GM12878 (cell line): Measurements from ENCODE around the gene C1orf198. TPM values are rescaled to one million over a fixed set of nuclear protein-coding genes. Genes with fewer than 3 reads are reported as not detected.

Source experiments
- ATAC-seq: fragments of 200-7000 bp; cut with Tn5 transposase; 3 replicates; pipeline ENCODE4 v1.9.1; 2020; ENCODE audit warnings: mild to moderate bottlenecking, moderate library complexity
- BruUV-seq: library from RNA; stranded (reverse); fragments of 400-500 nt; replicated peaks from 2 replicates; lab custom pipeline; 2021; lab: Mats Ljungman, UMichigan
- CTCF ChIA-PET: fragments of 300-600 bp; sonication (Branson Sonifier 250); formaldehyde crosslinking; extraction: SDS; loops from one replicate; lab custom pipeline; 2021; ENCODE audit warnings: inconsistent platforms; lab: Yijun Ruan, JAX
- POLR2A ChIA-PET: fragments of 350-600 bp; formaldehyde crosslinking; extraction: SDS; loops from one replicate; lab custom pipeline; 2021; ENCODE audit warnings: inconsistent platforms; lab: Charles Lee
- RAD21 ChIA-PET: fragments of 300-600 bp; sonication (Branson Sonifier 250); formaldehyde crosslinking; loops from one replicate; lab custom pipeline; 2023; ENCODE audit warnings: antibody characterized with exemption; ENCODE audit not compliant: unreplicated experiment; lab: Charles Lee
- SMC1A ChIA-PET: fragments of 300-600 bp; sonication (Branson Sonifier 250); formaldehyde crosslinking; loops from one replicate; lab custom pipeline; 2023; ENCODE audit not compliant: unreplicated experiment, uncharacterized antibody; lab: Charles Lee
- DNase-seq: peaks from one replicate; pipeline ENCODE4 v3.0.0-alpha.2; 2011; ENCODE audit warnings: low read depth, low spot score
- FAIRE-seq: peaks from 3 replicates; lab custom pipeline; 2011; peaks lifted over from hg19 to GRCh38; lab: Jason Lieb, UNC
- H2AFZ ChIP-seq: 2 replicates; pipeline ENCODE4 v1.6.0; 2011; ENCODE audit warnings: low read depth, low read length, control low read depth; ENCODE audit not compliant: control insufficient read depth
- H3K27ac ChIP-seq: 2 replicates; pipeline ENCODE4 v1.5.1; 2011; ENCODE audit warnings: control low read depth; ENCODE audit not compliant: control insufficient read depth, insufficient read depth
- H3K27me3 ChIP-seq, 2 experiments: replicated peaks in 1 of 2; 2 replicates each; pipeline versions ENCODE4 v1.6.0 to v1.6.1; 2011; ENCODE audit warnings: low read length in 1 of 2; ENCODE audit not compliant: control insufficient read depth in 2 of 2, insufficient read depth in 2 of 2
- H3K36me3 ChIP-seq, 2 experiments: 2 replicates each; pipeline ENCODE4 v1.5.1; 2011; ENCODE audit warnings: low read length in 1 of 2; ENCODE audit not compliant: control insufficient read depth in 2 of 2, insufficient read depth in 2 of 2
- H3K4me1 ChIP-seq: 2 replicates; pipeline ENCODE4 v1.6.1; 2011; ENCODE audit warnings: mild to moderate bottlenecking, low read length, moderate library complexity, mixed read lengths; ENCODE audit not compliant: control insufficient read depth, insufficient read depth
- H3K4me2 ChIP-seq: 2 replicates; pipeline ENCODE4 v1.6.0; 2011; ENCODE audit warnings: control low read depth; ENCODE audit not compliant: control insufficient read depth, insufficient read depth
- H3K4me3 ChIP-seq: fragments of 200-600 bp; sonication (generic); 2 replicates; pipeline ENCODE4 v1.5.1; 2016
- H3K79me2 ChIP-seq: 2 replicates; pipeline ENCODE4 v1.6.0; 2011; ENCODE audit warnings: low read length; ENCODE audit not compliant: control insufficient read depth, insufficient read depth
- H3K9ac ChIP-seq: 2 replicates; pipeline ENCODE4 v1.8.0; 2011; ENCODE audit warnings: low read length, control low read depth, mixed read lengths; ENCODE audit not compliant: control insufficient read depth, insufficient read depth
- H3K9me3 ChIP-seq: replicated peaks from 3 replicates; pipeline ENCODE4 v1.5.1; 2011; ENCODE audit warnings: mild to moderate bottlenecking, low read length; ENCODE audit not compliant: control insufficient read depth, insufficient read depth
- H4K20me1 ChIP-seq: 2 replicates; pipeline ENCODE4 v1.6.0; 2011; ENCODE audit not compliant: control insufficient read depth, insufficient read depth
- CBX3 ChIP-seq: fragments of 200-600 bp; sonication (generic); IDR thresholded peaks from 2 replicates; pipeline ENCODE4 v1.6.1; 2016; ENCODE audit warnings: low read depth, borderline replicate concordance
- CHD2 ChIP-seq: IDR thresholded peaks from 2 replicates; pipeline ENCODE4 v1.6.1; 2011; ENCODE audit warnings: low read depth, low read length, improper control_type of control experiment, borderline replicate concordance
- EZH2 ChIP-seq: IDR thresholded peaks from 2 replicates; pipeline ENCODE4 v1.6.1; 2012; ENCODE audit warnings: low read depth, mild to moderate bottlenecking, control low read depth, inconsistent platforms, low read length, borderline replicate concordance; ENCODE audit not compliant: control insufficient read depth
- HCFC1 ChIP-seq: fragments of 150-350 bp; IDR thresholded peaks from 2 replicates; pipeline ENCODE4 v1.6.1; 2014; ENCODE audit warnings: low read length
- IKZF2 ChIP-seq, 2 experiments: fragments of 450-650 bp; IDR thresholded peaks; 2 replicates each; pipeline ENCODE4 v1.6.1; 2017; ENCODE audit warnings: mild to moderate bottlenecking in 2 of 2, moderate library complexity in 2 of 2
- IRF3 ChIP-seq: fragments of 450-650 bp; IDR thresholded peaks from 2 replicates; pipeline ENCODE4 v1.6.1; 2014; ENCODE audit warnings: mild to moderate bottlenecking
- KDM1A ChIP-seq: fragments of 200-600 bp; sonication (generic); IDR thresholded peaks from 2 replicates; pipeline ENCODE4 v1.6.1; 2016; ENCODE audit warnings: borderline replicate concordance
- NFYB ChIP-seq: IDR thresholded peaks from 2 replicates; pipeline ENCODE4 v1.6.1; 2011; ENCODE audit warnings: low read depth, mild to moderate bottlenecking, low read length, improper control_type of control experiment, moderate library complexity; ENCODE audit not compliant: insufficient read depth
- PRDM15 ChIP-seq: fragments of 450-650 bp; formaldehyde crosslinking; IDR thresholded peaks from 2 replicates; pipeline ENCODE4 v1.4.0; 2020; ENCODE audit warnings: mild to moderate bottlenecking, moderate library complexity
- SMAD1 ChIP-seq: fragments of 450-650 bp; IDR thresholded peaks from 2 replicates; pipeline ENCODE4 v1.6.1; 2018; ENCODE audit warnings: mild to moderate bottlenecking, low read depth; ENCODE audit not compliant: partially characterized antibody
- TCF12 ChIP-seq: IDR thresholded peaks from 2 replicates; pipeline ENCODE4 v1.6.1; 2011; ENCODE audit warnings: low read depth, mild to moderate bottlenecking, low read length
- USF2 ChIP-seq: IDR thresholded peaks from 2 replicates; pipeline ENCODE4 v1.6.1; 2011; ENCODE audit warnings: low read depth, low read length, improper control_type of control experiment, borderline replicate concordance
- ZNF207 ChIP-seq: fragments of 450-650 bp; IDR thresholded peaks from 2 replicates; pipeline ENCODE4 v1.6.1; 2014; ENCODE audit warnings: antibody characterized with exemption, mild to moderate bottlenecking, borderline replicate concordance
- ZNF384 ChIP-seq: IDR thresholded peaks from 2 replicates; pipeline ENCODE4 v1.6.1; 2012; ENCODE audit warnings: low read depth, mild to moderate bottlenecking, low read length, improper control_type of control experiment, borderline replicate concordance
- whole genome bisulfite sequencing: methylation state at CpG from one replicate; pipeline ENCODE4 v1.1.6; 2016; ENCODE audit warnings: low lambda C conversion rate; ENCODE audit not compliant: insufficient replicate concordance, insufficient coverage; ENCODE audit errors: missing lambda C conversion rate; 5-methylcytosine and 5-hydroxymethylcytosine counted together
- in situ Hi-C: fragments of 300-500 bp; cut with MboI; formaldehyde crosslinking; loops from 9 replicates; pipeline ENCODE4 v1.14.3; 2018; ENCODE audit warnings: mixed read lengths
- intact Hi-C: fragments of 100-400 bp; cut with micrococcal nuclease; formaldehyde crosslinking; loops from one replicate; pipeline ENCODE4 v1.14.2; 2022; ENCODE audit not compliant: unreplicated experiment
- polyA plus RNA-seq, 11 experiments: library from polyadenylated mRNA; depleted of rRNA in 4 of 11; unstranded in 6 of 11; stranded (reverse) in 5 of 11; fragments of >200 nt; fragmentation: Nextera tagmentation in 4 of 11; fragmentation: Illumina TruSeq in 1 of 11; extraction: Ambion mirVana in 4 of 11; extraction: Trizol in 1 of 11; gene quantifications; 1 replicate in 1 of 11; 2 replicates in 10 of 11; pipeline versions ENCODE4 v1.2.1 to v1.2.3, GENCODE V29; 2011 to 2016; ENCODE audit warnings: inconsistent platforms in 2 of 11, missing spikeins in 2 of 11, low read depth in 1 of 11
- total RNA-seq, 4 experiments: library from RNA; depleted of rRNA in 3 of 4; stranded (reverse); fragments of >200 nt in 3 of 4; fragmentation: Illumina TruSeq in 1 of 4; extraction: Trizol in 1 of 4; gene quantifications; 2 replicates each; pipeline versions ENCODE4 v1.2.1 to v1.2.3, GENCODE V29; 2013 to 2021

C1orf198 gene
- total and polyA plus RNA-seq, 10 of the 15 experiments (the other 5 are each of a cell fraction or from before 2014, with no cell fraction given), result 0.16 to 2.8 (median 1.1) TPM

GRCh38 chr1:230909974-230910754 lies 41.8 kb upstream of the C1orf198 start:
- Histone ChIP-seq H3K4me1 (no peaks in the 10 kb centered on the region), H3K36me3 (peaks cover 0 to 13% of the 10 kb centered on the region in 2 experiments), H3K9ac (no peak overlapping the region), H3K9me3 (no peaks in the 10 kb centered on the region), H3K27ac (no peak overlapping the region), H3K4me2 (no peak overlapping the region), H3K27me3 (no peaks in the 10 kb centered on the region), H4K20me1 (no peaks in the 10 kb centered on the region), H3K4me3 (no peak overlapping the region)
- DNase-seq (no peak), ATAC-seq (no peak)
- SMC1A ChIA-PET, result interaction anchor here (1.4 kb wide), 1 partner anchor 41 kb away, joined by 3 read pairs; no protein-coding TSS in a partner anchor
- in situ Hi-C loops (loop anchor here (10.0 kb wide), 1 partner anchor 185 kb away; no protein-coding TSS in a partner anchor), intact Hi-C loops (no loop called here)
- BruUV-seq, result no TSS peak
- RAD21 ChIA-PET, result no interaction called here
- CTCF ChIA-PET, result interaction anchor here (1.2 kb wide), 1 partner anchor 182 kb away, joined by 5 read pairs; no protein-coding TSS in a partner anchor
- no peak for TF ChIP-seq NFYB
- TF ChIP-seq IRF3, result no peak
- no peak for TF ChIP-seq TCF12
- TF ChIP-seq ZNF384, result no peak
- no peak for TF ChIP-seq CBX3
- TF ChIP-seq HCFC1, result no peak
- TF ChIP-seq EZH2, result no peak
- no peak for TF ChIP-seq PRDM15 (CRISPR knock-in tag)
- TF ChIP-seq ZNF207, result no peak
- TF ChIP-seq CHD2, result no peak
- no peak for TF ChIP-seq KDM1A
- TF ChIP-seq USF2, result no peak
- no peak for TF ChIP-seq SMAD1
- no peak for TF ChIP-seq IKZF2 (IDR thresholded peaks at IDR 0.05)
- TF ChIP-seq, all 136 proteins: peak for 0
- Histone ChIP-seq H2AFZ (no peak overlapping the region), H3K79me2 (no peaks in the 10 kb centered on the region)
- FAIRE-seq, result no peak
- POLR2A ChIA-PET, result no interaction called here
- WGBS, result 96% methylated on average over 13 of the region's 13 CpGs
